Measurements from ENCODE around the gene RCC1. TPM values are rescaled to one million over a fixed set of nuclear protein-coding genes. Genes with fewer than 3 reads are reported as not detected.
"Not testable (repeated sequence)": the region's sequence is repeated elsewhere in the genome, so short reads cannot be mapped to it uniquely, and the experiment has no call there.

RCC1 gene
- total and polyA plus RNA-seq, 8 donors, result 6.7 to 116 (median 24.5) TPM

DNA sequence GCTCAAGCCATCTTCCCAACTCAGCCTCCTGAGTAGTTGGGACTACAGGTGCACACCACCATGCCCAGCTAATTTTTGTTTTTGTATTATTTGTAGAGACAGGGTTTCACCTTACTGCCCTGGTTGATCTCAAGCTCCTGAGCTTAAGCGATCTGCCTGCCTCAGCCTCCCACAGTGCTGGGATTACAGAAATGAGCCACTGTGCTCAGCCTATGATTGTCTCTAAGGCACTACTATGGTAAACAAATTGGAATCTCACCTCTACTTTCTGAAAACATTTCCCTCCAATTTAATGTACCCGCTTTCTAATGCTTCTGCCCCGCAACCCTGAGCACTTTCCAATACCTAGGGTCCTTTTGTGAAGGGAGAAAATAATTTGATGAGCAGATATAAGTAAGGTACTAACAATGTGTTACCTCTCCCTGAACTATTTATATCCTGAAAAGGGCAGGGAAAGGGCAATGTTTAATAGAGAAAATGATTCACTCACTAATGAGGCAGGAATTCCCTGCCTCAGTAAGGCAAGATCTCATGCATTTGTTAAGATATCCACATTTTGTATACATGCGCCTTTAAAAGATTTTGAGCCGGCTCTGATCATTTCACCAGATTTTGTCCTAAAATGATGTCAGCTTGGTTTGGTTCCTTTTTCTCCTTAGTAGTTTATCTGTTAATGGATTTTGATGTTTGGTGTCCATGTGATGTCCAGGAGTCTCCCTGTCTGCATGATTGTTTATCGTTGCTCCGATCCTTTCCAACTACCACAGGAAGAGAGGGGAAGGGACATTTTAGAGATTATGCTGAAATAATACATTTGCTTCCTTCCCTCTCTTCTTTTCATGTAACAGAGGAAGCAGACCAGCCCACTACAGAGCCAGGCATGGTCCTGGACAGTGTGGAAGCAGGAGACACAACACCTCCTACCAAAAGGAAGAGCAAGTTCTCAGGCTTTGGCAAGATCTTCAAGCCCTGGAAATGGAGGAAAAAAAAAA, 47.3 kb upstream of the RCC1 start:
- DNase-seq, result no peak
- Histone ChIP-seq H3K4me3 (no peak overlapping the region), H3K4me1 (peaks cover 11 to 38% (median 25%) of the 10 kb centered on the region in 4 donors), H3K27ac (peak overlapping the region in 3 of 5 donors; percentile 21 to 52 (median 42)), H3K27me3 (no peaks in the 10 kb centered on the region), H3K9me3 (no peaks in the 10 kb centered on the region), H3K36me3 (peaks cover 4 to 45% (median 42%) of the 10 kb centered on the region in 4 donors)
- TF ChIP-seq POLR2AphosphoS5 (IDR thresholded peaks at IDR 0.05) (no peak), EP300 (IDR thresholded peaks at IDR 0.05) (no peak), POLR2A (IDR thresholded peaks at IDR 0.05) (no peak)
- TF ChIP-seq, protein P1, sequence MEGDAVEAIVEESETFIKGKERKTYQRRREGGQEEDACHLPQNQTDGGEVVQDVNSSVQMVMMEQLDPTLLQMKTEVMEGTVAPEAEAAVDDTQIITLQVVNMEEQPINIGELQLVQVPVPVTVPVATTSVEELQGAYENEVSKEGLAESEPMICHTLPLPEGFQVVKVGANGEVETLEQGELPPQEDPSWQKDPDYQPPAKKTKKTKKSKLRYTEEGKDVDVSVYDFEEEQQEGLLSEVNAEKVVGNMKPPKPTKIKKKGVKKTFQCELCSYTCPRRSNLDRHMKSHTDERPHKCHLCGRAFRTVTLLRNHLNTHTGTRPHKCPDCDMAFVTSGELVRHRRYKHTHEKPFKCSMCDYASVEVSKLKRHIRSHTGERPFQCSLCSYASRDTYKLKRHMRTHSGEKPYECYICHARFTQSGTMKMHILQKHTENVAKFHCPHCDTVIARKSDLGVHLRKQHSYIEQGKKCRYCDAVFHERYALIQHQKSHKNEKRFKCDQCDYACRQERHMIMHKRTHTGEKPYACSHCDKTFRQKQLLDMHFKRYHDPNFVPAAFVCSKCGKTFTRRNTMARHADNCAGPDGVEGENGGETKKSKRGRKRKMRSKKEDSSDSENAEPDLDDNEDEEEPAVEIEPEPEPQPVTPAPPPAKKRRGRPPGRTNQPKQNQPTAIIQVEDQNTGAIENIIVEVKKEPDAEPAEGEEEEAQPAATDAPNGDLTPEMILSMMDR (IDR thresholded peaks at IDR 0.05), result no peak
- 76 to 83% (median 76%) methylated on average over 7 of the region's 7 CpGs for WGBS, 5 donors
- intact Hi-C loops (cut with DNase I; ENCODE audit: low total_unique reads), result no loop called here

DNA sequence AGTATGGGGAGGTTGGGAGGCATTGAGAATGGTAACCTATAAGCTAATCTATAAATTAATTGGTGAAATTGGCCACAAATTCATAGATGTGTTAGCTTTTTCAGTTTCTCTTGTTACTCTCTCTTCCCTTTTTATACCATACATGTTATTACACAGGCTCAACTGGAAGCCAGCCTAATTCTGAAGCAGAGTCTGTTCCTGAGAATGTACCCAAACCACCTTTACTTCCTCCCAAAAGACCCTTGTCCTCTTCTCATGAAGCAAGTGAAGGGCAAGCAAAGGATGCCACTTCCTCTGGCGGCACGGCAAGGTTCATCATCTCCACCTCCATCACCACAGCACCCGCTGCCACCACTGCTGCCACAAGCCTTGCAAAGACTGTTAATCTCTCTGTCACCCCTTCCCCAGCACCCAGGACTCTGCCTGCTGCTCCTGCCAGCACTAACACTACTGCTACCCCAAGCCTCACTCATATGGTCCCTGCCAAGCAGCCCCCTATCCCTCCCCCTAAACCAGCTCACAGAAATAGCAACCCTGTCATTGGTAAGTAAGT, 39.5 kb upstream of the RCC1 start:
- DNase-seq, result no peak
- no peak for TF ChIP-seq POLR2AphosphoS5 (IDR thresholded peaks at IDR 0.05)
- TF ChIP-seq POLR2A (IDR thresholded peaks at IDR 0.05), result no peak
- TF ChIP-seq, protein P1 (IDR thresholded peaks at IDR 0.05), result no peak
- no peak for TF ChIP-seq EP300 (IDR thresholded peaks at IDR 0.05)
- WGBS, 5 donors, result 83 to 96% (median 95%) methylated on average over 3 of the region's 3 CpGs

DNA sequence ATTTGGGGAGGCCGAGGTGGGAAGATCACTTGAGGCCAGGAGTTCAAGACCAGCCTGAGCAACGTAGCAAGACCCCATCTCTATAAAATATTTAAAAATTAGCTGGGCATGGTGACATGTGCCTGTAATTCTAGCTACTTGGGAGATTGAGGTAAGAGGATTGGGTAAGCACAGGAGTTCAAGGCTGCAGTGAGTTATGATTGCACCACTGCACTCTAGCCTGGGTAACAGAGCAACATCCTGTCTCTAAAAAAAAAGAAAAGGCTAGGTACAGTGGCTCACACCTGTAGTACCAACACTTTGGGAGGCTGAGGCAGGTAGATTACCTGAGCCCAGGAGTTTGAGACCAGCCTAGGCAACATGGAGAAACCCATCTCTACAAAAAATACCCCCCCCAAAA, 35.7 kb upstream of the RCC1 start:
- no peaks in the 10 kb centered on the region for H3K4me1 ChIP-seq
- TF ChIP-seq POLR2AphosphoS5 (IDR thresholded peaks at IDR 0.05) (no peak), POLR2A (IDR thresholded peaks at IDR 0.05) (no peak), EP300 (IDR thresholded peaks at IDR 0.05) (no peak)
- TF ChIP-seq, protein P1 (IDR thresholded peaks at IDR 0.05), result no peak
- H3K9me3 ChIP-seq, result no peaks in the 10 kb centered on the region
- DNase-seq, result no peak
- 48 to 93% (median 74%) methylated on average over 2 of the region's 2 CpGs for WGBS, 5 donors
- H3K27ac ChIP-seq, result no peak overlapping the region
- intact Hi-C loops (cut with DNase I; ENCODE audit: low total_unique reads), result no loop called here
- H3K36me3 ChIP-seq, result peaks cover 17 to 78% (median 69%) of the 10 kb centered on the region in 4 donors
- no peaks in the 10 kb centered on the region for H3K27me3 ChIP-seq
- no peak overlapping the region for H3K4me3 ChIP-seq

More for the DNA sequence above, 39.5 kb upstream of the RCC1 start:
- H3K4me1 ChIP-seq, result no peaks in the 10 kb centered on the region
- H3K9me3 ChIP-seq, result no peaks in the 10 kb centered on the region
- H3K36me3 ChIP-seq, result peaks cover 29 to 78% (median 74%) of the 10 kb centered on the region in 4 donors
- intact Hi-C loops (cut with DNase I; ENCODE audit: low total_unique reads), result no loop called here
- H3K4me3 ChIP-seq, result no peak overlapping the region
- no peaks in the 10 kb centered on the region for H3K27me3 ChIP-seq
- H3K27ac ChIP-seq, result no peak overlapping the region

DNA sequence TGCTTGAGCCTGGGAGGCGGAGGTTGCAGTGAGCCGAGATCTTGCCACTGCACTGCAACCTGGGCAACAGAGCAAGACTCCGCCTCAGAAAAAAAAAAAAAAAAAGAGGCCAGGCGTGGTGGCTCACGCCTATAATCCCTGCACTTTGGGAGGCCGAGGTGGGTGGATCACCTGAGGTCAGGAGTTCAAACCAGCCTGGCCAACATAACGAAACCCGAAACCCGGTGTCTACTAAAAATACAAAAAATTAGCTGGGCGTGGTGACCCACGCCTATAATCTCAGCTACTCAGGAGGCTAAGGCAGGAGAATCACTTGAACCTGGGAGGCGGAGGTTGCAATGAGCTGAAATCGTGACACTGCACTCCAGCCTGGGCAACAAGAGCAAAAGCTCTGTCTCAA, 26.3 kb upstream of the RCC1 start:
- 85 to 91% (median 89%) methylated on average over 13 of the region's 13 CpGs for WGBS, 5 donors
- intact Hi-C loops (cut with DNase I; ENCODE audit: low total_unique reads); H3K27me3 ChIP-seq; DNase-seq; H3K4me3 ChIP-seq; H3K4me1 ChIP-seq; H3K9me3 ChIP-seq; H3K27ac ChIP-seq: not testable (repeated sequence)
- H3K36me3 ChIP-seq, result peaks cover 19 to 99% (median 96%) of the 10 kb centered on the region in 4 donors

Measured in stomach (tissue), 9 donors.